GM12874 (cell line): ENCODE results near the gene GALNT4.

Experiments used
- CTCF ChIP-seq: IDR thresholded peaks from 2 replicates; pipeline ENCODE4 v1.5.1; 2011; ENCODE audit warnings: low read depth, mild to moderate bottlenecking, control low read depth, low read length, moderate library complexity; ENCODE audit not compliant: insufficient read depth

Gene GALNT4

GRCh38 chr12:89517720-89518119, 6.9 kb downstream of the GALNT4 start:
- TF ChIP-seq CTCF, result no peak

GRCh38 chr12:89516633-89517032, 8.0 kb downstream of the GALNT4 start:
- TF ChIP-seq CTCF, result no peak

GRCh38 chr12:89514751-89515150, 9.8 kb downstream of the GALNT4 start:
- no peak for TF ChIP-seq CTCF

- TF ChIP-seq CTCF, result no peak
These were observed 11.1 kb downstream of the GALNT4 start for GRCh38 chr12:89513544-89513943.

GRCh38 chr12:89507015-89507824, 17.4 kb downstream of the GALNT4 start:
- no peak for TF ChIP-seq CTCF

- no peak for TF ChIP-seq CTCF
These were observed 18.5 kb downstream of the GALNT4 start for GRCh38 chr12:89506050-89506449.

GRCh38 chr12:89504560-89505346, 19.8 kb downstream of the GALNT4 start:
- no peak for TF ChIP-seq CTCF
